NOMO-1 treated with dmso at 0.1 percent for 144 hours (cell line): ENCODE data around the gene BIRC6.
"Not testable (repeated sequence)": the region's sequence is repeated elsewhere in the genome, so short reads cannot be mapped to it uniquely, and the experiment has no call there.

Experiments
- DNase-seq: peaks from one replicate; lab custom pipeline; 2025; ENCODE audit not compliant: unreplicated experiment; lab: John Stamatoyannopoulos, UW

BIRC6 gene

GRCh38 chr2:32356681-32357317 lies at the start of gene BIRC6:
BIRC6 (plus strand) TSS chr2:32357023; CDS start chr2:32357162, 139 bp downstream.
- DNase-seq: peak; percentile 99

- DNase-seq: no peak
These were observed 46.2 kb upstream of the BIRC6 start for GRCh38 chr2:32310577-32310976.

GRCh38 chr2:32314886-32315285 lies 41.9 kb upstream of the BIRC6 start:
- DNase-seq: no peak

GRCh38 chr2:32328679-32329078 lies 28.1 kb upstream of the BIRC6 start:
- not testable (repeated sequence) for DNase-seq

- not testable (repeated sequence) for DNase-seq
These were observed 27.4 kb upstream of the BIRC6 start for GRCh38 chr2:32329180-32329980.

GRCh38 chr2:32330136-32330535 lies 26.7 kb upstream of the BIRC6 start:
- DNase-seq: no peak

GRCh38 chr2:32342801-32343200 lies 14.0 kb upstream of the BIRC6 start:
- DNase-seq: no peak

- DNase-seq: not testable (repeated sequence)
These were observed 6.0 kb upstream of the BIRC6 start for GRCh38 chr2:32350797-32351196.

GRCh38 chr2:32355976-32356680 lies 695 bp upstream of the BIRC6 start:
- no peak for DNase-seq

- no peak for DNase-seq
These were observed 691 bp downstream of the BIRC6 start for GRCh38 chr2:32357318-32358110.

- no peak for DNase-seq
These were observed 1.3 kb downstream of the BIRC6 start for GRCh38 chr2:32358111-32358482.

GRCh38 chr2:32360416-32360815 lies 3.6 kb downstream of the BIRC6 start:
- DNase-seq: no peak

- not testable (repeated sequence) for DNase-seq
These were observed 6.2 kb downstream of the BIRC6 start for GRCh38 chr2:32362997-32363396.

- DNase-seq: no peak
These were observed 6.8 kb downstream of the BIRC6 start for GRCh38 chr2:32363597-32363996.

- DNase-seq: not testable (repeated sequence)
These were observed 7.5 kb downstream of the BIRC6 start for GRCh38 chr2:32364290-32364689.

GRCh38 chr2:32365679-32366078 lies 8.9 kb downstream of the BIRC6 start:
- DNase-seq: not testable (repeated sequence)

- DNase-seq: no peak
These were observed 9.8 kb downstream of the BIRC6 start for GRCh38 chr2:32366595-32366994.

- DNase-seq: no peak
These were observed 12.4 kb downstream of the BIRC6 start for GRCh38 chr2:32369222-32369621.

- not testable (repeated sequence) for DNase-seq
These were observed 14.1 kb downstream of the BIRC6 start for GRCh38 chr2:32370942-32371341.

GRCh38 chr2:32372519-32373182 lies 15.8 kb downstream of the BIRC6 start:
- no peak for DNase-seq
